Breast epithelium (tissue), 4 donors: ENCODE data around the gene TMEM26. TPM values are rescaled to one million over a fixed set of nuclear protein-coding genes. Genes with fewer than 3 reads are reported as not detected.

Experiments
- DNase-seq, 2 donors: peaks; one replicate each; pipeline ENCODE4 v3.0.0-alpha.2; 2019; ENCODE audit warnings: low spot score in 2 of 2
- H3K27ac ChIP-seq, 2 donors: fragments of 200-600 bp; sonication (generic) in 1 of 2; one replicate each; pipeline ENCODE4 v1.5.1; 2016 to 2019; ENCODE audit warnings: mild to moderate bottlenecking in 1 of 2
- H3K27me3 ChIP-seq, 2 donors: fragments of 200-600 bp; sonication (generic) in 1 of 2; one replicate each; pipeline versions ENCODE4 v1.5.1 to v1.6.0; 2017 to 2019; ENCODE audit warnings: control low read depth in 1 of 2, mild to moderate bottlenecking in 1 of 2
- H3K36me3 ChIP-seq: fragments of 200-600 bp; one replicate; pipeline ENCODE4 v1.5.1; 2019
- H3K4me1 ChIP-seq, 2 donors: fragments of 200-600 bp; sonication (generic); one replicate each; pipeline ENCODE4 v1.5.1; 2016 to 2019; ENCODE audit warnings: control low read depth in 1 of 2
- H3K4me3 ChIP-seq, 3 donors: fragments of 200-600 bp; sonication (generic); 1 replicate in 2 of 3; 2 replicates in 1 of 3; pipeline ENCODE4 v1.5.1; 2016 to 2019; ENCODE audit warnings: mild to moderate bottlenecking in 3 of 3, moderate library complexity in 2 of 3
- H3K9me3 ChIP-seq, 2 donors: fragments of 200-600 bp; sonication (generic) in 1 of 2; one replicate each; pipeline ENCODE4 v1.5.1; 2016 to 2019; ENCODE audit warnings: control low read depth in 1 of 2
- CTCF ChIP-seq, 3 donors: fragments of 450-650 bp; IDR thresholded peaks; one replicate each; pipeline ENCODE4 v1.5.1; 2016 to 2017; ENCODE audit warnings: antibody characterized with exemption in 3 of 3, mild to moderate bottlenecking in 3 of 3, moderate library complexity in 3 of 3
- POLR2A ChIP-seq: fragments of 450-650 bp; IDR thresholded peaks from one replicate; pipeline ENCODE4 v1.6.1; 2016; ENCODE audit warnings: antibody characterized with exemption, mild to moderate bottlenecking, moderate library complexity
- POLR2AphosphoS5 ChIP-seq, 3 donors: sonication (generic); formaldehyde crosslinking; IDR thresholded peaks; one replicate each; pipeline ENCODE4 v1.6.1; 2017; ENCODE audit warnings: antibody characterized with exemption in 3 of 3
- intact Hi-C: fragments of 100-400 bp; cut with DNase I; formaldehyde crosslinking; loops from one replicate; pipeline ENCODE4 v1.15.1; 2023; ENCODE audit warnings: low total_unique reads
- total RNA-seq, 3 donors: library from RNA; depleted of rRNA; stranded (reverse); fragments of >200 nt; gene quantifications; one replicate each; pipeline ENCODE4 v1.1.0, GENCODE V29; 2016

TMEM26 gene
- total RNA-seq, 3 donors from 2014 or later = 17.4 to 19.0 TPM; not detected in 1

- H3K27ac ChIP-seq = no peak overlapping the region
- no peak for DNase-seq
- no peaks in the 10 kb centered on the region for H3K9me3 ChIP-seq
- H3K4me3 ChIP-seq = no peak overlapping the region
- TF ChIP-seq CTCF (IDR thresholded peaks at IDR 0.05) (no peak), POLR2AphosphoS5 (IDR thresholded peaks at IDR 0.05) (no peak), POLR2A (no peak)
- H3K27me3 ChIP-seq = no peaks in the 10 kb centered on the region
- intact Hi-C loops = no loop called here
- no peaks in the 10 kb centered on the region for H3K36me3 ChIP-seq
- H3K4me1 ChIP-seq = no peaks in the 10 kb centered on the region
These were observed 93.7 kb downstream of the TMEM26 start for GRCh38 chr10:61359452-61359851.

- no peaks in the 10 kb centered on the region for H3K4me1 ChIP-seq
- TF ChIP-seq POLR2A = no peak
- TF ChIP-seq POLR2AphosphoS5 (IDR thresholded peaks at IDR 0.05) = no peak
- no peak for TF ChIP-seq CTCF (IDR thresholded peaks at IDR 0.05)
- no peak overlapping the region for H3K27ac ChIP-seq
- intact Hi-C loops = no loop called here
- no peaks in the 10 kb centered on the region for H3K27me3 ChIP-seq
- no peaks in the 10 kb centered on the region for H3K9me3 ChIP-seq
- H3K36me3 ChIP-seq = no peaks in the 10 kb centered on the region
- no peak overlapping the region for H3K4me3 ChIP-seq
- DNase-seq = no peak
These were observed 95.5 kb downstream of the TMEM26 start for GRCh38 chr10:61357687-61358086.

Other genes starting within 250 kb of the TMEM26 start
- 1 to 10 TPM in 2 of 3 donors, under 1 TPM in 1; 0.16 to 1.3 (median 1.2) TPM for gene CABCOCO1, start 209.5 kb upstream of the TMEM26 start, total RNA-seq